Endothelial cell of umbilical vein (primary cell): ENCODE measurements around the gene CHMP4B. TPM values are rescaled to one million over a fixed set of nuclear protein-coding genes. Genes with fewer than 3 reads are reported as not detected.
A peak's percentile ranks its signal among the peaks of the same experiment; 100 is the strongest.

Experiments
- BruUV-seq: library from RNA; stranded (reverse); fragments of 400-500 nt; replicated peaks from 2 replicates; lab custom pipeline; 2021; lab: Mats Ljungman, UMichigan
- CTCF ChIA-PET: fragments of 300-600, 350-600 bp; sonication (Branson Sonifier 250); formaldehyde crosslinking; loops from one replicate; lab custom pipeline; 2021; ENCODE audit warnings: antibody characterized with exemption, inconsistent platforms; lab: Charles Lee
- POLR2A ChIA-PET: fragments of 300-600, 350-600 bp; sonication (Branson Sonifier 250); formaldehyde crosslinking; loops from one replicate; lab custom pipeline; 2021; ENCODE audit warnings: antibody characterized with exemption, inconsistent platforms; lab: Charles Lee
- DNase-seq: peaks from one replicate; pipeline ENCODE4 v3.0.0-alpha.2; 2011; ENCODE audit warnings: low read depth, low spot score
- FAIRE-seq: peaks from 2 replicates; lab custom pipeline; 2011; peaks lifted over from hg19 to GRCh38; lab: Jason Lieb, UNC
- H2AFZ ChIP-seq: 2 replicates; pipeline ENCODE4 v1.6.0; 2012; ENCODE audit warnings: low read depth, low read length, control low read depth, inconsistent platforms
- H3K27ac ChIP-seq: 2 replicates; pipeline ENCODE4 v1.5.1; 2011; ENCODE audit warnings: low read depth, mild to moderate bottlenecking, control low read depth, low read length, moderate library complexity; ENCODE audit not compliant: insufficient read depth
- H3K27me3 ChIP-seq, 2 experiments: 2 replicates each; pipeline versions ENCODE4 v1.6.0 to v1.6.1; 2011; ENCODE audit warnings: low read length in 2 of 2, mixed read lengths in 1 of 2; ENCODE audit not compliant: control insufficient read depth in 2 of 2, insufficient read depth in 2 of 2
- H3K36me3 ChIP-seq, 2 experiments: 2 replicates in 1 of 2; 3 replicates in 1 of 2; pipeline ENCODE4 v1.5.1; 2011; ENCODE audit warnings: low read length in 2 of 2, mild to moderate bottlenecking in 1 of 2, moderate library complexity in 1 of 2; ENCODE audit not compliant: control insufficient read depth in 2 of 2, insufficient read depth in 2 of 2; ENCODE audit errors: extremely low read depth in 1 of 2
- H3K4me1 ChIP-seq: 3 replicates; pipeline ENCODE4 v1.5.1; 2011; ENCODE audit warnings: mild to moderate bottlenecking, low read length; ENCODE audit not compliant: control insufficient read depth, insufficient read depth; ENCODE audit errors: extremely low read depth
- H3K4me2 ChIP-seq: 2 replicates; pipeline ENCODE4 v1.6.1; 2011; ENCODE audit warnings: low read length, control low read depth, mixed read lengths; ENCODE audit not compliant: insufficient read depth
- H3K4me3 ChIP-seq, 3 experiments: fragments of 200-600 bp in 1 of 3; sonication (generic), shearing (Covaris generic) in 1 of 3; replicated peaks in 1 of 3; 2 replicates each; pipeline ENCODE4 v1.5.1; 2011 to 2016; ENCODE audit warnings: control low read depth in 3 of 3, low read length in 3 of 3, mild to moderate bottlenecking in 2 of 3, inconsistent platforms in 1 of 3, low read depth in 1 of 3, moderate library complexity in 1 of 3; ENCODE audit not compliant: insufficient read depth in 1 of 3
- H3K79me2 ChIP-seq: 2 replicates; pipeline ENCODE4 v1.6.0; 2012; ENCODE audit warnings: low read length, inconsistent platforms; ENCODE audit not compliant: control insufficient read depth, insufficient read depth
- H3K9ac ChIP-seq: replicated peaks from 2 replicates; pipeline ENCODE3; 2011; ENCODE audit warnings: low read length, control low read depth; ENCODE audit not compliant: insufficient read depth; ENCODE audit errors: extremely low read depth
- H3K9me1 ChIP-seq: replicated peaks from 3 replicates; pipeline ENCODE4 v1.6.0; 2011; ENCODE audit warnings: mild to moderate bottlenecking, low read length; ENCODE audit not compliant: control insufficient read depth, insufficient read depth; ENCODE audit errors: extremely low read depth
- H3K9me3 ChIP-seq: replicated peaks from 2 replicates; pipeline ENCODE4 v1.5.1; 2012; ENCODE audit warnings: low read length, inconsistent platforms; ENCODE audit not compliant: control insufficient read depth, insufficient read depth
- H4K20me1 ChIP-seq: replicated peaks from 2 replicates; pipeline ENCODE3; 2011; ENCODE audit warnings: mild to moderate bottlenecking, low read length; ENCODE audit not compliant: control insufficient read depth, insufficient read depth; ENCODE audit errors: extremely low read depth
- CTCF ChIP-seq, 2 donors: IDR thresholded peaks; 1 replicate in 1 of 2; 2 replicates in 1 of 2; pipeline ENCODE4 v1.5.1; 2011; ENCODE audit warnings: low read length in 2 of 2, mild to moderate bottlenecking in 2 of 2, moderate library complexity in 2 of 2, control low read depth in 1 of 2, inconsistent platforms in 1 of 2, low read depth in 1 of 2; ENCODE audit not compliant: insufficient read depth in 1 of 2; ENCODE audit errors: extremely low read depth in 1 of 2
- EZH2 ChIP-seq: IDR thresholded peaks from 2 replicates; pipeline ENCODE4 v1.6.1; 2012; ENCODE audit warnings: borderline replicate concordance, low read depth, mild to moderate bottlenecking, moderate library complexity, low read length, inconsistent platforms; ENCODE audit not compliant: severe bottlenecking
- POLR2A ChIP-seq: IDR thresholded peaks from 2 replicates; pipeline ENCODE4 v1.6.1; 2012; ENCODE audit warnings: low read depth, mild to moderate bottlenecking, control low read depth, low read length
- dilution Hi-C: fragments of 300-500 bp; cut with MboI; formaldehyde crosslinking; loops from one replicate; pipeline ENCODE4 v1.15.0; 2019; ENCODE audit warnings: low sequenced_read_pairs; ENCODE audit not compliant: extremely low pct_ligation_motif_present
- intact Hi-C: fragments of 100-400 bp; cut with micrococcal nuclease; formaldehyde crosslinking; loops from one replicate; pipeline ENCODE4 v1.10.0; 2022
- polyA plus RNA-seq, 4 experiments: library from polyadenylated mRNA; depleted of rRNA in 3 of 4; stranded (reverse) in 3 of 4; unstranded in 1 of 4; fragments of >200 nt; gene quantifications; 2 replicates each; pipeline versions ENCODE4 v1.2.1 to v1.2.3, GENCODE V29; 2011 to 2012; ENCODE audit warnings: missing spikeins in 1 of 4
- total RNA-seq: library from RNA; stranded (reverse); gene quantifications from 2 replicates; pipeline ENCODE4 v1.2.3, GENCODE V29; 2021

CHMP4B gene
- total and polyA plus RNA-seq, 2 donors (not counting 3 experiments of a cell fraction or from before 2014, with no cell fraction given): 64.7 to 112 TPM

DNA sequence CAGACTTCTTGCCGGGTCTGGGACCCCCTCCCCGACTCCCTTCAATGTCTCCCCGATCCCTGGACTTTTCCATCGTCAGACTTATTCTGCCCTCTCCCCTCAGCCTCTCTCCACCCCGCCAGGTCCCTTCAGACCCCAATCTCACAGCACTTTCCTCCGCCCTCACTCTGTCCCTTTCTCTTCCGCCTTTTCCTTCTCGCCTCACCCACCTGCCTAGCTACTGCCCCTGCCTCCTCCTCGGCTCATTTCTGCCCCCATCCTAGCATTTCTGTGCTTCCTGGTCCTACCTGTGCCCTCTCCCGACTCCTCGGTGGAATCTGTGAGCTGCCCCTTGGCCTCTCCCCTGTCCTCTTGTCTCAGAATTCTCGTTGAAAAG, 616 bp downstream of the CHMP4B start:
- H3K4me2 ChIP-seq: peak overlapping the region; percentile 91
- no peaks in the 10 kb centered on the region for H3K9me3 ChIP-seq
- peaks cover 2% of the 10 kb centered on the region for H3K9me1 ChIP-seq
- ChIA-PET POLR2A (interaction anchor here (0.9 to 1.8 kb wide), 5 partner anchors 24 to 300 kb away, joined by 3 to 7 read pairs (median 4); partner anchors contain the start of genes EIF2S2 and RALY), CTCF (interaction anchor here (1.0 to 4.0 kb wide), 8 partner anchors 15 to 103 kb away, joined by 3 to 14 read pairs (median 6); partner anchors contain the start of gene ZNF341)
- no peak overlapping the region for H2AFZ ChIP-seq
- peaks cover 0 to 3% of the 10 kb centered on the region in 2 experiments for H3K36me3 ChIP-seq
- dilution Hi-C loops (no loop called here), intact Hi-C loops (loop anchor here (1.0 kb wide), 6 partner anchors 18 to 300 kb away; partner anchors contain the start of genes E2F1 and RALY)
- no peak for FAIRE-seq
- no peak for DNase-seq
- H3K4me1 ChIP-seq: peaks cover 23% of the 10 kb centered on the region
- peak overlapping the region; percentile 60 to 86 (median 83) for H3K4me3 ChIP-seq
- no peaks in the 10 kb centered on the region for H3K27me3 ChIP-seq
- peak overlapping the region; percentile 98 for H3K9ac ChIP-seq
- no TSS peak for BruUV-seq
- peak overlapping the region; percentile 96 for H3K27ac ChIP-seq
- peaks cover 13% of the 10 kb centered on the region for H4K20me1 ChIP-seq
- peaks cover 51% of the 10 kb centered on the region for H3K79me2 ChIP-seq
- TF ChIP-seq EZH2 (no peak), CTCF (IDR thresholded peaks at IDR 0.05; ENCODE audit: extremely low read depth in 1 of 2, insufficient read depth in 1 of 2, low read depth in 1 of 2, low read length in 2 of 2) (no peak), POLR2A (peak; percentile 11)
